GM08714 (cell line): ENCODE measurements around the gene EIF4H.
A peak's percentile ranks its signal among the peaks of the same experiment; 100 is the strongest.

Experiments used
- H3K4me3 ChIP-seq: fragments of 200-500 bp; sonication (Bioruptor generic); 2 replicates; pipeline ENCODE4 v1.5.1; 2014; ENCODE audit warnings: mild to moderate bottlenecking, low read length, inconsistent platforms
- ZNF274 ChIP-seq: IDR thresholded peaks from 2 replicates; pipeline ENCODE4 v1.6.1; 2012; ENCODE audit warnings: mild to moderate bottlenecking, low read depth, low read length

Gene EIF4H

DNA sequence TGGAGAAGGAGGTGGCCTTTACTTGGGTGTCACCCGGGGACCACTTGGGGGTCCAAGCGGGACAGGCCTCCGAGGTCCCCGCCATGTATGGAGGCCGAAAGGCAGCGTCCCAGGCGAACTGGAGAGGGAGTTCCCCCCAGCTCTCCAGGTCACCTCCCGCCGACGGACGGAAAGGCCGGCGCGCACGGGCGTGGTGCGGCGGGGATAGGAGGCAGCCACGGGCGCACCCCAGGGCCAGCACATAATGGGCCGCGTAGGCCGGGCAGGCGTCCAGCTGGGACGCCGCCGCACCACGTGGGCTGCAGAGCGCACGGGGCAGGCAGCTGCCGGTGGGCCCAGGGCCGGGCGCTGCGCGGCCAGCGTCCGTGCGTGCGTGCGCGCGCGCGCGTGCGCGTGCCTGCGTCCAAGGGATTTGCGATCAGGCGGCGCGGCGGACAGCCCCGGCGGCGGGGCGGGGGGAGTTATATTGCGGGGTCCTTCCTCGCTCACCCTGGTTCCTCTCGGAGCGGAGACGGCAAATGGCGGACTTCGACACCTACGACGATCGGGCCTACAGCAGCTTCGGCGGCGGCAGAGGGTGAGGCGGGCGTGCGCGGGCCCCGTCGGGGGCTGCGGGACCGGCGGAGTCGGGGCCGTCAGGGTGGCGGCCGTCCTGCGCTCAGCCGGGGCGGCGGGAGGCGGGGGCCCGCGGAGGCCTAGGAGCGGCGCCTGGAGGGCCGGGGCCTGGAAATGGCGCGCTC, at the start of gene EIF4H:
Gene EIF4H (plus strand): TSS at position 491 of the 740 bp plus-strand sequence. CDS start 28 bp downstream, at position 519.
- no peak for TF ChIP-seq ZNF274
- peak within 1 kb of the TSS; percentile 80 for H3K4me3 ChIP-seq

GRCh38 chr7:74126220-74126880, 47.8 kb upstream of the EIF4H start:
- no peak for TF ChIP-seq ZNF274
- no peak overlapping the region for H3K4me3 ChIP-seq

GRCh38 chr7:74129887-74130286, 44.3 kb upstream of the EIF4H start:
- no peak overlapping the region for H3K4me3 ChIP-seq
- TF ChIP-seq ZNF274 = no peak

DNA sequence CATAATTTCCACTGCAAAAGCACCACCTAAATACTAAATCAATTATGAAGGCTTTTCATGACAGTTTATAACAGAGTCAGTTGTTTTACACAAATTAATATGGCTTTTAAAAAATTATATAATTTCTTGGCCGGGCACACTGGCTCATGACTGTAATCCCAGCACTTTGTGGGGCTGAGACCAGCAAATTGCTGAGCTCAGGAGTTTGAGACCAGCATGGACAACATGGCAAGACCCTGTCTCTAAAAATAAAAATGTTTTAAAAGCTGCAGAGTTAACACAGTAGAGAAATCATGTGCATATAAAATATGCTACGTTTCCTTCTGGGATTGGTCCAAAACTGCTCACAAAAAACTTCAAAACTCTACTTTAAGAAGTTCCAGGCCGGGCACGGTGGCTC, 43.6 kb upstream of the EIF4H start:
- TF ChIP-seq ZNF274 = no peak
- H3K4me3 ChIP-seq = no peak overlapping the region

DNA sequence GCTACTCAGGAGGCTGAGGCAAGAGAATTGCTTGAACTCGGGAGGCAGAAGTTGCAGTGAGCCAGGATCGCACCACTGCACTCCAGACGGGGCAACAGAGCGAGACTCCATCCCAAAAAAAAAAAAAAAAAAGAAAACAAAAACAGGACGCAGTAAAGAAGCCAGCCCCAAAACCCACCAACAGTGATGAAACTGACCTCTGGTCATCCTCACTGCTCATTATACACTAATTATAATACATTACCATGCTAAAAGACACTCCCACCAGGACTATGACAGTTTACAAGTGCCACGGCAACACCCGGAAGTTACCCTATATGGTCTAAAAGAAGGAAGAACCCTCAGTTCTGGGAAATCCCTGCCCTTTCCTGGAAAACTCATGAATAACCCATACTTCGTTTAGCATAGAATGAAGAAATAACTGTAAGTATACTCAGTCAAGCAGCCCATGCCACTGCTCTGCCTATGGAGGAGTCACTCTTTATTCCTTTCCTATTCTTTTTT, 40.0 kb upstream of the EIF4H start:
- no peak overlapping the region for H3K4me3 ChIP-seq
- TF ChIP-seq ZNF274 = no peak

DNA sequence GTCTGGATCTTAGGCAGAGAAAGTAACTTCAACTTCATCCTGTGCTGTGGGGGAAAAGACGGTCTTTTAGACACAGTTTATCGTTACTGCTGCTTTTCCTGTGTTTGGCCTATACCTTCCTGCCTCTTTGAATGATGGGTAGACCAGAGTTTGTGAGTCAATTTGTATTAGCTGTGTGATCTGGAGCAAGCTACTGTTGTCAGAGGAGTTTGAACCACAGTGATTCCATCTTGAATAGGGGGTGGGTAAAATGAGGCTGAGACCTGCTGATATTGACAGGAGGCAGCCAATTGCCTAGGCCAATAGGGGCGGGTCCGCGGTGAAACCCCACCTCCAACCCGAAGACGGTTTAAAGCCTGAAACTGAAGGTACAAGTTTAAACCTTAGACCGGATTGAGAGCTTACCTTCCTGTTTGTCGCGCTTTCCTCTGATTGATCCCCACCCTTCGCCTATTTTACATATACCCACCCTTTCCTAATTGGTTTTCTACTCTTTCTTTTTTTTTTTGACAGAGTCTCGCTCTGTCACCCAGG, 35.8 kb upstream of the EIF4H start:
- no peak overlapping the region for H3K4me3 ChIP-seq
- TF ChIP-seq ZNF274 = no peak

DNA sequence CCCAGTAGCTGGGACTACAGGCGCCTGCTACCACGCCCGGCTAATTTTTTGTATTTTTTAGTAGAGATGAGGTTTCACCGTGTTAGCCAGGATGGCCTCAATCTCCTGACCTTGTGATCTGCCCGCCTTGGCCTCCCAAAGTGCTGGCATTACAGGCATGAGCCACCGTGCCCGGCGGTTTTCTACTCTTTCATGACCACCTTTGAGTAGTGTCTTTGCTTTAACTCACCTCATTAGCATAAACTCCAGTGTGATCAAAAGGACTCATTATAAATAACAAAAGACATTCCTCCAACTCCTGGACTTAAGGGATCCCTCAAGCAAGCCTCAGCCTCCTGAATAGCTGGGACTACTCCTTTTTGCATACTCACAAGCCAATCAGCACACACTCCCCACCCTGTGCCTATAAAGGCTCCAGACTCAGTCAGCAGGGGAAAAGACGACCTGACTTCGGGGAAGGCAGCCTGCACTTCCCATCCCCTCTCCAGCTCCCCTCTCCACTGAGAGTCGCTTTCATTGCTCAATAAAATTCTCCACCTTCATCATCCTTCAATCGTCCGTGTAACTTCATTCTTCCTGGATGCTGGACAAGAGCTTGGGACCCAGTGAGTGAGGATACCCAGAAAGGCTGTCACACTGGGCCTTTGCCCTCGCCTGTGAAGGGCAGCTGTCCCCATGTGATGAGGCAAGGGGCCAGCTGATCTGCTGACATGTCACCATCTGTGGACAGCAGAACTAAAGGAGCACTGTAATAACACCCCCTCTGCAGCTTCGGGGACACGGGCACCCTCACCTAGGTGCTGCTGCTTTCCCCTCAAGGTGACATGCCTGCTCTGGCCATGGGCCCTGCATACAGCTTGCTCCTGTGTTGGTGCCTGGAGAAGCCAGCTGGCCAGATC, 35.0 kb upstream of the EIF4H start:
- H3K4me3 ChIP-seq = no peak overlapping the region

GRCh38 chr7:74141705-74142104, 32.5 kb upstream of the EIF4H start:
- no peak for TF ChIP-seq ZNF274

More for the DNA sequence above, 35.0 kb upstream of the EIF4H start:
- no peak for TF ChIP-seq ZNF274

DNA sequence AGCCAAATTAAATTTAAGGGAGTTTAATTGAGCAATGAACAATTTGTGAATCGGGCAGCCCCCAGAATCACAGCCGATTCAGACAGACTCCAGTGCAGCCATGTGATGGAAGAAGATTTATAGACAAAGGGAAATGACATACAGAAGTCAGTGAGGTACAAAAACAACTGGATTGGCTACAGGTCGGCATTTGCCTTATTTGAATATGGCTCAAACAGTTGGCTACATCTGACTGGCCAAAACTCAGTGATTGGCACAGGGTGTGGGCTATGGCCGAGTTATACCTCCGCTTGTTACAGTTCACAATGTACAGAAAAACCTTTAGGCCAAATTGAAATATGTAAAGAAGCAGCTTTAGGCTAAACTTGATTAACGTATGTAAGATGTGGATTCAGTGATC, 30.8 kb upstream of the EIF4H start:
- H3K4me3 ChIP-seq = no peak overlapping the region
- TF ChIP-seq ZNF274 = no peak

More at GRCh38 chr7:74141705-74142104, 32.5 kb upstream of the EIF4H start:
- no peak overlapping the region for H3K4me3 ChIP-seq

DNA sequence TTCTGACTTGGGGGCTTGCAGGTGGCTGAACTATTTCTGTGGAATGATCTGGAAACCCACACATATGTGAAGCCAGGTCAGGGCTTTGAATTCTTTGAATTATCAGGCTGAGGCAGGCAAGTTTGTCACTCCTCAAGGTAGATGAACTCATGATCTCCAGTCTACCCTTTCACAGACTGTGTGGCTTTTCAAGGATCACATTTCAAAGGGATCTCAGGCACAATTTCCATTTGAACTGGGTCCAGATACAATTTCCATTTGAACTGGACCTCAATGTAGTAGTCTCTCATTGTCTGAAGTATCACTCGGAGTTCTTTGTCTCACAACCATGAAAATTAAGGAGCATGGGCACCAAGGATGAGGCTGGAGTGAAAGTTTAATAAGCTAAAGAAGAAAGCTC, 25.7 kb upstream of the EIF4H start:
- no peak for TF ChIP-seq ZNF274

GRCh38 chr7:74149071-74149470, 25.1 kb upstream of the EIF4H start:
- no peak for TF ChIP-seq ZNF274
- H3K4me3 ChIP-seq = no peak overlapping the region

More for the DNA sequence above, 25.7 kb upstream of the EIF4H start:
- H3K4me3 ChIP-seq = no peak overlapping the region

- no peak overlapping the region for H3K4me3 ChIP-seq
- TF ChIP-seq ZNF274 = no peak
These were observed 24.6 kb upstream of the EIF4H start for GRCh38 chr7:74149603-74150002.

DNA sequence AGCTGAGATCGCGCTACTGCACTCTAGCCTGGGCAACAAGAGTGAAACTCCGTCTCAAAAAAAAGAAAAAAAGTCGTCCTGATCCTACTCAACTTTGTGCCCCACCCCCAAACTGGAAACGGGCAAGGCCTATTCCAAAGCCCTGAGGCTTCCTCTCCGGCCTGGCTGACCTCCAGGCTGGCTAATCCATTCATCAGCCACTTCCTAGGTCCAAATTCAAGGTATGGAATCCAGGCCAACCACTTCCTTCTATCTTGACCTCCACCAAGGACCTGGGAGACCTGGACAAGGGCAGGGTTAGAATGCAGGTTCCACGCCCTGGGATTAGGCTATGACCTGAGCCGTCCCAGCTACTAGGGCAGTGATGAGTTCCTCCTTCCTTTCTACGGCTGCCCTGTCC, 20.4 kb upstream of the EIF4H start:
- H3K4me3 ChIP-seq = no peak overlapping the region
- no peak for TF ChIP-seq ZNF274
